Measurements from ENCODE around the gene PI4KB. TPM values are rescaled to one million over a fixed set of nuclear protein-coding genes. Genes with fewer than 3 reads are reported as not detected.
A peak's percentile ranks its signal among the peaks of the same experiment; 100 is the strongest.

Gene PI4KB
- total and polyA plus RNA-seq, 2 experiments from 2014 or later: 15.3 to 25.5 TPM

DNA sequence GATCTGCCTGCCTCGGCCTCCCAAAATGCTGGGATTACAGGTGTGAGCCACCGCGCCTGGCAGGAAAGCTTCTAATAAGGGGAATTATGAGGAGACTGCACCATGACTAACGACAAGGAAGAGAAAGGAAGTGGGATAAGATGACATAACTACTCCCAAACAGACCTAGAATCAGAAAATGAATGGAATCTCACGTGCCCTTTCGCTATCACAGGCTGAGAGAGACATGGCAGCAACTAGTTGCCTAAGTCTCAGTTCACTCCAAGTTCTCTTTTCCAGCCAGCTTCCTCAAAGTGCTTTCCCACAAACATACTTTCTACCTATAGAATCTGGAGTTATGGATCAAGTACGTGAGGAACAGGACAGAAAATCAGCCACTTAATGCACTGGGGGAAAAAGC, 2.0 kb downstream of the PI4KB start:
- Mint-ChIP-seq H3K36me3 (ENCODE audit: low read depth) (peaks cover 8% of the 10 kb centered on the region), H3K4me1 (peaks cover 10% of the 10 kb centered on the region; the same call in 2 of the 3 replicates), H3K27ac (no peak overlapping the region), H3K9me3 (no peaks in the 10 kb centered on the region), H3K4me3 (peak overlapping the region; percentile 40; the same call in 2 of the 3 replicates), H3K27me3 (ENCODE audit: insufficient read depth, low read depth, poor library complexity) (peaks cover 9% of the 10 kb centered on the region)
- Histone ChIP-seq H3F3A (replicated peaks; ENCODE audit: low read depth) (0 out of 2 replicates have a peak, but pooled peaks cover 9% of the 10 kb centered on the region), H3K27ac (ENCODE audit: low read depth) (no peak overlapping the region), H2AFZ (no peak overlapping the region), H4K20me1 (replicated peaks; ENCODE audit: insufficient read depth) (peaks cover 4% of the 10 kb centered on the region; the same call in 1 of the 2 replicates), H3K79me2 (replicated peaks; ENCODE audit: insufficient read depth) (peaks cover 15% of the 10 kb centered on the region), H3K36me3 (ENCODE audit: insufficient read depth) (peaks cover 6% of the 10 kb centered on the region; the same call in 1 of the 2 replicates), H3K27me3 (ENCODE audit: insufficient read depth) (no peaks in the 10 kb centered on the region), H3K4me2 (no peak overlapping the region), H3K4me3 (no peak overlapping the region), H3K9me2 (ENCODE audit: insufficient read depth) (no peaks in the 10 kb centered on the region), H3K4me1 (ENCODE audit: insufficient read depth) (peaks cover 14% of the 10 kb centered on the region)
- TF ChIP-seq, protein P1, sequence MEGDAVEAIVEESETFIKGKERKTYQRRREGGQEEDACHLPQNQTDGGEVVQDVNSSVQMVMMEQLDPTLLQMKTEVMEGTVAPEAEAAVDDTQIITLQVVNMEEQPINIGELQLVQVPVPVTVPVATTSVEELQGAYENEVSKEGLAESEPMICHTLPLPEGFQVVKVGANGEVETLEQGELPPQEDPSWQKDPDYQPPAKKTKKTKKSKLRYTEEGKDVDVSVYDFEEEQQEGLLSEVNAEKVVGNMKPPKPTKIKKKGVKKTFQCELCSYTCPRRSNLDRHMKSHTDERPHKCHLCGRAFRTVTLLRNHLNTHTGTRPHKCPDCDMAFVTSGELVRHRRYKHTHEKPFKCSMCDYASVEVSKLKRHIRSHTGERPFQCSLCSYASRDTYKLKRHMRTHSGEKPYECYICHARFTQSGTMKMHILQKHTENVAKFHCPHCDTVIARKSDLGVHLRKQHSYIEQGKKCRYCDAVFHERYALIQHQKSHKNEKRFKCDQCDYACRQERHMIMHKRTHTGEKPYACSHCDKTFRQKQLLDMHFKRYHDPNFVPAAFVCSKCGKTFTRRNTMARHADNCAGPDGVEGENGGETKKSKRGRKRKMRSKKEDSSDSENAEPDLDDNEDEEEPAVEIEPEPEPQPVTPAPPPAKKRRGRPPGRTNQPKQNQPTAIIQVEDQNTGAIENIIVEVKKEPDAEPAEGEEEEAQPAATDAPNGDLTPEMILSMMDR (conservative IDR thresholded peaks at IDR 0.05; ENCODE audit: low read depth in 2 of 2): no peak
- TF ChIP-seq ZNF331 (CRISPR knock-in tag; IDR thresholded peaks at IDR 0.05; ENCODE audit: low read depth) (no peak), ZNF114 (CRISPR knock-in tag; IDR thresholded peaks at IDR 0.05) (no peak), EZH2 (IDR thresholded peaks at IDR 0.05; ENCODE audit: low read depth, unreplicated experiment) (no peak), NANOG (IDR thresholded peaks at IDR 0.05; ENCODE audit: borderline replicate concordance) (no peak)
- TF ChIP-seq, protein P2, sequence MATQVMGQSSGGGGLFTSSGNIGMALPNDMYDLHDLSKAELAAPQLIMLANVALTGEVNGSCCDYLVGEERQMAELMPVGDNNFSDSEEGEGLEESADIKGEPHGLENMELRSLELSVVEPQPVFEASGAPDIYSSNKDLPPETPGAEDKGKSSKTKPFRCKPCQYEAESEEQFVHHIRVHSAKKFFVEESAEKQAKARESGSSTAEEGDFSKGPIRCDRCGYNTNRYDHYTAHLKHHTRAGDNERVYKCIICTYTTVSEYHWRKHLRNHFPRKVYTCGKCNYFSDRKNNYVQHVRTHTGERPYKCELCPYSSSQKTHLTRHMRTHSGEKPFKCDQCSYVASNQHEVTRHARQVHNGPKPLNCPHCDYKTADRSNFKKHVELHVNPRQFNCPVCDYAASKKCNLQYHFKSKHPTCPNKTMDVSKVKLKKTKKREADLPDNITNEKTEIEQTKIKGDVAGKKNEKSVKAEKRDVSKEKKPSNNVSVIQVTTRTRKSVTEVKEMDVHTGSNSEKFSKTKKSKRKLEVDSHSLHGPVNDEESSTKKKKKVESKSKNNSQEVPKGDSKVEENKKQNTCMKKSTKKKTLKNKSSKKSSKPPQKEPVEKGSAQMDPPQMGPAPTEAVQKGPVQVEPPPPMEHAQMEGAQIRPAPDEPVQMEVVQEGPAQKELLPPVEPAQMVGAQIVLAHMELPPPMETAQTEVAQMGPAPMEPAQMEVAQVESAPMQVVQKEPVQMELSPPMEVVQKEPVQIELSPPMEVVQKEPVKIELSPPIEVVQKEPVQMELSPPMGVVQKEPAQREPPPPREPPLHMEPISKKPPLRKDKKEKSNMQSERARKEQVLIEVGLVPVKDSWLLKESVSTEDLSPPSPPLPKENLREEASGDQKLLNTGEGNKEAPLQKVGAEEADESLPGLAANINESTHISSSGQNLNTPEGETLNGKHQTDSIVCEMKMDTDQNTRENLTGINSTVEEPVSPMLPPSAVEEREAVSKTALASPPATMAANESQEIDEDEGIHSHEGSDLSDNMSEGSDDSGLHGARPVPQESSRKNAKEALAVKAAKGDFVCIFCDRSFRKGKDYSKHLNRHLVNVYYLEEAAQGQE (IDR thresholded peaks at IDR 0.05; ENCODE audit: unreplicated experiment): no peak
- TF ChIP-seq, protein P3, sequence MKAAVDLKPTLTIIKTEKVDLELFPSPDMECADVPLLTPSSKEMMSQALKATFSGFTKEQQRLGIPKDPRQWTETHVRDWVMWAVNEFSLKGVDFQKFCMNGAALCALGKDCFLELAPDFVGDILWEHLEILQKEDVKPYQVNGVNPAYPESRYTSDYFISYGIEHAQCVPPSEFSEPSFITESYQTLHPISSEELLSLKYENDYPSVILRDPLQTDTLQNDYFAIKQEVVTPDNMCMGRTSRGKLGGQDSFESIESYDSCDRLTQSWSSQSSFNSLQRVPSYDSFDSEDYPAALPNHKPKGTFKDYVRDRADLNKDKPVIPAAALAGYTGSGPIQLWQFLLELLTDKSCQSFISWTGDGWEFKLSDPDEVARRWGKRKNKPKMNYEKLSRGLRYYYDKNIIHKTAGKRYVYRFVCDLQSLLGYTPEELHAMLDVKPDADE (IDR thresholded peaks at IDR 0.05): no peak
- no peak for ATAC-seq
- DNase-seq (ENCODE audit: low spot score): no peak

DNA sequence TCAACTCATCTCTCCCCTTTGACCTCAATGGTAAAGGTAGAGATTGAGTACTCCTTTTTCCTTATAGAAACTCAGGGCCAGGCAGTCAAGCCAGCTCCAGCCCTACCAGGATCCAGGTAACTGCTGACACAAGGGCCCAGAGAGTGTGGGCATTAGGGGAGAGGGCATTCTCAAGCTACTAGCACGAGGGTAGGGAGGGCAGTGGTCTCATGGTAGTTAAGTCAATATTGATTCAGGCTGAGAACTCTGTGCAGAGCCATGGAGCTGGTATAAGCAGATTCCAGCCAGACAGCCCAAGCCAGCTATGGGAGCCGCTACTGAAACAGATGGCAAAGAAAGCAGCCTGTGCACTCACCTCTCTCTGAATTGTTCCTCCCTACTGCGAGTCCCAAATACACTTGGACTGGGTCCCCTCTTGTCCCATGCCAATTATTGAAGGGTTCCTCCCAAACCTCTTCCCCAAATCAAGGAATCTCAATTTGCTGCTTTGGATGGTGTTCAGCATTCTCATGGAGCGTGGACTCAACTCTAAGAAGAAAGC, 2.8 kb downstream of the PI4KB start:
- Histone ChIP-seq H4K20me1 (replicated peaks; ENCODE audit: insufficient read depth) (peaks cover 4% of the 10 kb centered on the region; the same call in 1 of the 2 replicates), H3K4me1 (ENCODE audit: insufficient read depth) (peaks cover 14% of the 10 kb centered on the region), H3K27ac (ENCODE audit: low read depth) (no peak overlapping the region), H3K36me3 (ENCODE audit: insufficient read depth) (peaks cover 6% of the 10 kb centered on the region; the same call in 1 of the 2 replicates), H3K4me2 (no peak overlapping the region), H3K79me2 (replicated peaks; ENCODE audit: insufficient read depth) (peaks cover 15% of the 10 kb centered on the region), H3F3A (replicated peaks; ENCODE audit: low read depth) (0 out of 2 replicates have a peak, but pooled peaks cover 9% of the 10 kb centered on the region), H3K4me3 (no peak overlapping the region), H3K9me2 (ENCODE audit: insufficient read depth) (no peaks in the 10 kb centered on the region), H3K27me3 (ENCODE audit: insufficient read depth) (no peaks in the 10 kb centered on the region), H2AFZ (no peak overlapping the region)
- peaks cover 8% of the 10 kb centered on the region for H3K36me3 Mint-ChIP-seq (ENCODE audit: low read depth)
- no peak for DNase-seq (ENCODE audit: low spot score)
- H3K4me3 Mint-ChIP-seq: no peak overlapping the region
- no peaks in the 10 kb centered on the region for H3K9me3 Mint-ChIP-seq
- ATAC-seq: no peak
- peaks cover 9% of the 10 kb centered on the region for H3K27me3 Mint-ChIP-seq (ENCODE audit: insufficient read depth, low read depth, poor library complexity)
- H3K4me1 Mint-ChIP-seq: peaks cover 10% of the 10 kb centered on the region; the same call in 2 of the 3 replicates
- H3K27ac Mint-ChIP-seq: no peak overlapping the region
- TF ChIP-seq, protein P4, sequence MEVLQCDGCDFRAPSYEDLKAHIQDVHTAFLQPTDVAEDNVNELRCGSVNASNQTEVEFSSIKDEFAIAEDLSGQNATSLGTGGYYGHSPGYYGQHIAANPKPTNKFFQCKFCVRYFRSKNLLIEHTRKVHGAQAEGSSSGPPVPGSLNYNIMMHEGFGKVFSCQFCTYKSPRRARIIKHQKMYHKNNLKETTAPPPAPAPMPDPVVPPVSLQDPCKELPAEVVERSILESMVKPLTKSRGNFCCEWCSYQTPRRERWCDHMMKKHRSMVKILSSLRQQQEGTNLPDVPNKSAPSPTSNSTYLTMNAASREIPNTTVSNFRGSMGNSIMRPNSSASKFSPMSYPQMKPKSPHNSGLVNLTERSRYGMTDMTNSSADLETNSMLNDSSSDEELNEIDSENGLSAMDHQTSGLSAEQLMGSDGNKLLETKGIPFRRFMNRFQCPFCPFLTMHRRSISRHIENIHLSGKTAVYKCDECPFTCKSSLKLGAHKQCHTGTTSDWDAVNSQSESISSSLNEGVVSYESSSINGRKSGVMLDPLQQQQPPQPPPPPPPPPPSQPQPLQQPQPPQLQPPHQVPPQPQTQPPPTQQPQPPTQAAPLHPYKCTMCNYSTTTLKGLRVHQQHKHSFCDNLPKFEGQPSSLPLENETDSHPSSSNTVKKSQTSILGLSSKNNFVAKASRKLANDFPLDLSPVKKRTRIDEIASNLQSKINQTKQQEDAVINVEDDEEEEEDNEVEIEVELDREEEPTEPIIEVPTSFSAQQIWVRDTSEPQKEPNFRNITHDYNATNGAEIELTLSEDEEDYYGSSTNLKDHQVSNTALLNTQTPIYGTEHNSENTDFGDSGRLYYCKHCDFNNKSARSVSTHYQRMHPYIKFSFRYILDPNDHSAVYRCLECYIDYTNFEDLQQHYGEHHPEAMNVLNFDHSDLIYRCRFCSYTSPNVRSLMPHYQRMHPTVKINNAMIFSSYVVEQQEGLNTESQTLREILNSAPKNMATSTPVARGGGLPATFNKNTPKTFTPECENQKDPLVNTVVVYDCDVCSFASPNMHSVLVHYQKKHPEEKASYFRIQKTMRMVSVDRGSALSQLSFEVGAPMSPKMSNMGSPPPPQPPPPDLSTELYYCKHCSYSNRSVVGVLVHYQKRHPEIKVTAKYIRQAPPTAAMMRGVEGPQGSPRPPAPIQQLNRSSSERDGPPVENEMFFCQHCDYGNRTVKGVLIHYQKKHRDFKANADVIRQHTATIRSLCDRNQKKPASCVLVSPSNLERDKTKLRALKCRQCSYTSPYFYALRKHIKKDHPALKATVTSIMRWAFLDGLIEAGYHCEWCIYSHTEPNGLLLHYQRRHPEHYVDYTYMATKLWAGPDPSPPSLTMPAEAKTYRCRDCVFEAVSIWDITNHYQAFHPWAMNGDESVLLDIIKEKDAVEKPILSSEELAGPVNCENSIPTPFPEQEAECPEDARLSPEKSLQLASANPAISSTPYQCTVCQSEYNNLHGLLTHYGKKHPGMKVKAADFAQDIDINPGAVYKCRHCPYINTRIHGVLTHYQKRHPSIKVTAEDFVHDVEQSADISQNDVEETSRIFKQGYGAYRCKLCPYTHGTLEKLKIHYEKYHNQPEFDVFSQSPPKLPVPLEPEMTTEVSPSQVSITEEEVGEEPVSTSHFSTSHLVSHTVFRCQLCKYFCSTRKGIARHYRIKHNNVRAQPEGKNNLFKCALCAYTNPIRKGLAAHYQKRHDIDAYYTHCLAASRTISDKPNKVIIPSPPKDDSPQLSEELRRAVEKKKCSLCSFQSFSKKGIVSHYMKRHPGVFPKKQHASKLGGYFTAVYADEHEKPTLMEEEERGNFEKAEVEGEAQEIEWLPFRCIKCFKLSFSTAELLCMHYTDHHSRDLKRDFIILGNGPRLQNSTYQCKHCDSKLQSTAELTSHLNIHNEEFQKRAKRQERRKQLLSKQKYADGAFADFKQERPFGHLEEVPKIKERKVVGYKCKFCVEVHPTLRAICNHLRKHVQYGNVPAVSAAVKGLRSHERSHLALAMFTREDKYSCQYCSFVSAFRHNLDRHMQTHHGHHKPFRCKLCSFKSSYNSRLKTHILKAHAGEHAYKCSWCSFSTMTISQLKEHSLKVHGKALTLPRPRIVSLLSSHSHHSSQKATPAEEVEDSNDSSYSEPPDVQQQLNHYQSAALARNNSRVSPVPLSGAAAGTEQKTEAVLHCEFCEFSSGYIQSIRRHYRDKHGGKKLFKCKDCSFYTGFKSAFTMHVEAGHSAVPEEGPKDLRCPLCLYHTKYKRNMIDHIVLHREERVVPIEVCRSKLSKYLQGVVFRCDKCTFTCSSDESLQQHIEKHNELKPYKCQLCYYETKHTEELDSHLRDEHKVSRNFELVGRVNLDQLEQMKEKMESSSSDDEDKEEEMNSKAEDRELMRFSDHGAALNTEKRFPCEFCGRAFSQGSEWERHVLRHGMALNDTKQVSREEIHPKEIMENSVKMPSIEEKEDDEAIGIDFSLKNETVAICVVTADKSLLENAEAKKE (CRISPR knock-in tag; IDR thresholded peaks at IDR 0.05): no peak
